GM21723 (cell line): ENCODE data around the gene PLIN3.
"Not testable (repeated sequence)": the region's sequence is repeated elsewhere in the genome, so short reads cannot be mapped to it uniquely, and the experiment has no call there.

Source experiments
- ATAC-seq: cut with Tn5 transposase; IDR thresholded peaks from one replicate; pipeline ENCODE4 v1.9.1; 2021; ENCODE audit warnings: mild to moderate bottlenecking, moderate library complexity; ENCODE audit not compliant: unreplicated experiment

The PLIN3 gene

DNA sequence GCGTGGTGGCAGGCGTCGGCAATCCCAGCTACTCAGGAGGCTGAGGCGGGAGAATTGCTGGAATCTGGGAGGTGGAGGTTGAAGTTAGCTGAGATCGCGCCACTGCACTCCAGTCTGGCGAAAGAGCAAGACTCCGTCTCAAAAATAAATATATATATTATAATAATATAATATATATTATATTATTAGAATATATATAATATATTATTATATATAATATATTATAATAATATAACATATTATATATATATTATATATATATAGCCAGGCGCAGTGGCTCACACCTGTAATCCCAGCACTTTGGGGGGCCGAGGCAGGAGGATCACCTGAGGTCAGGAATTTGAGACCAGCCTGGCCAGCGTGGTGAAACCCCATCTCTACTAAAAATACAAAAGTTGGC is 25.5 kb upstream of the PLIN3 start:
- ATAC-seq = not testable (repeated sequence)

DNA sequence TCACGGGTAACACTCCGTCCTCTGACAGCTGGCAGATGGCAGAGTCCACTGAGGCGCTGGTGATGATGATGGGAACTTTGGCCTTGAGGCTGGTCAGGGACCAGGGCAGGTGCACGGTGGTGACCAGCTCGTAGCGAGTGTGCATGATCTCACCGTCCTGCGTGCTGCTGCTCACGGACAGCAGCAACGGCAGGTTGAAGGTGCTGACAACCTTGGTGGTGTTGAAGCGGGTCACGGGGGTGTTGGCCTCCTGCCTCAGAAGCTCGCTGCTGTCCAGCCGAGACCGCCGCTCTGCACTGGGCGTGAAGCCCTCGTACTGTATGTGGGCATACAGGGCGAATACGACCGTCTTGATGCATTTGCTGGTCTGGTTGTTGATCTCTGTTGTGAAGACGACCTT is 23.6 kb upstream of the PLIN3 start:
- ATAC-seq = no peak

DNA sequence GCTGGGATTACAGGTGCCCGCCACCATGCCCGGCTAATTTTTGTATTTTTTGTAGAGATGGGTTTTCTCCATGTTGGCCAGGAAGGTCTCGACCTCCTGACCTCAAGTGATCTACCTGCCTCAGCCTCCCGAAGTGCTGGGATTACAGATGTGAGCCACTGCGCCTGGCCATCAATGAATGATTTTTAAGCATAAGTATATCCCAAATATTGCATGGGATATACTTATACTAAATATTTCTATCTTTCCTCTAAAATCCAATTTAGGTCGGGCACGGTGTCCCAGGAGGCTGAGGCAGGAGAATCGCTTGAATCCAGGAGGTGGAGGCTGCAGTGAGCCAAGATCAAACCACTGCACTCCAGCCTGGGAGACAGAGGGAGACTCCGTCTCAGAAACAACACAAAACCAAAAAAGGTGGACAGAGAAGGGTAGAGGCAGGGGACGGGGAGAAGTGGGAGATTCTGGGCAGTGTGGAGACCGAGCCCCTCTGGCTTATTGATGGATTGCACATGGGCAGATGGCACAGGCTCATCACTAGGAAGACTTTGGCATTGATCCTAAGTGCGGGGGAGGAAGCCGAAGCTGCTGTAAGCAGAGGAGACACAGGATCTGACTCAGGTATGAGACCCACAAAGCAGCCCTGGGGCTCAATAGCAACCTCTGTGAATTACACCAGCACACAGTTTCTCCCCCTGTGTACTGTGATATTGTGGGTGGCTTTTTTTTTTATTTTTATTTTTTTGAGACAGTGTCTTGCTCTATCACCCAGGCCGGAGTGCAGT is 21.8 kb upstream of the PLIN3 start:
- ATAC-seq = no peak

DNA sequence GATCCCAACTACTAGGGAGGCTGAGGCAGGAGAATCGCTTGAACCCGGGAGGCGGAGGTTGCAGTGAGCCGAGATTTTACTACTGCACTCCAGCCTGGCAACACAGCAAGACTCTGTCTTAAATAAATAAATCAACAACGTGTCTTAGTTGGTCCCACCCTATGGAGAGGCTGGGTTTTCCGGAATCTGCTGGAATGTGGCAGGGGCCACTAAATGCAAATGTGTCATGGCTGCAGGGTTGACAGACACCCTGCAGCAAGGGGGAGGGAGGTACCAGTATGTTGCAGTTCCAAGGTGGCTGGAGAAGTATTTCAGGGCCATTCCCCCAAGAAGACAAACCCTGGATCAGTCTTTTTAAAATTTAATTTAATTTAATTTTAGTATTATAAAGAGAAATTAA is 20.3 kb upstream of the PLIN3 start:
- not testable (repeated sequence) for ATAC-seq

DNA sequence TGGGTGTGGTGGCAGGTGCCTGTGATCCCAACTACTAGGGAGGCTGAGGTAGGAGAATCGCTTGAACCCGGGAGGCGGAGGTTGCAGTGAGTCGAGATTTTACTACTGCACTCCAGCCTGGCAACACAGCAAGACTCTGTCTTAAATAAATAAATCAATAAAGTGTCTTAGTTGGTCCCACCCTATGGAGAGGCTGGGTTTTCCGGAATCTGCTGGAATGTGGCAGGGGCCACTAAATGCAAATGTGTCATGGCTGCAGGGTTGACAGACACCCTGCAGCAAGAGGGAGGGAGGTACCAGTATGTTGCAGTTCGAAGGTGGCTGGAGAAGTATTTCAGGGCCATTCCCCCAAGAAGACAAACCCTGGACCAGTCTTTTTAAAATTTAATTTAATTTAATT is 17.5 kb upstream of the PLIN3 start:
- ATAC-seq = not testable (repeated sequence)

DNA sequence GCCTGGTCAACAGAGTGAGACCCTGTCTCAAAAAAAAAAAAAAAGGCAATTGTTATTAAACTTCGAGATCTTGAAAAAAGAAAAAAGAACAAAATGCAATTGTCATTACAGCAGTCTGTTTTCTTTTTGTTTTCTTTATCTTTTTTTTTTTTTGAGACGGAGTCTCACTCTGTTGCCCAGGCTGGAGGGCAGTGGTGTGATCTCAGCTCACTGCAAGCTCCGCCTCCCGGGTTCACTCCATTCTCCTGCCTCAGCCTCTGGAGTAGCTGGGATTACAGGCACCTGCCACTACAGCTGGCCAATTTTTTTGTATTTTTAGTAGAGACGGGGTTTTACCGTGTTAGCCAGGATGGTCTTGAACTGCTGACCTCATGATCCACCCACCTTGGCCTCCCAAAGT is 15.4 kb upstream of the PLIN3 start:
- ATAC-seq = not testable (repeated sequence)

DNA sequence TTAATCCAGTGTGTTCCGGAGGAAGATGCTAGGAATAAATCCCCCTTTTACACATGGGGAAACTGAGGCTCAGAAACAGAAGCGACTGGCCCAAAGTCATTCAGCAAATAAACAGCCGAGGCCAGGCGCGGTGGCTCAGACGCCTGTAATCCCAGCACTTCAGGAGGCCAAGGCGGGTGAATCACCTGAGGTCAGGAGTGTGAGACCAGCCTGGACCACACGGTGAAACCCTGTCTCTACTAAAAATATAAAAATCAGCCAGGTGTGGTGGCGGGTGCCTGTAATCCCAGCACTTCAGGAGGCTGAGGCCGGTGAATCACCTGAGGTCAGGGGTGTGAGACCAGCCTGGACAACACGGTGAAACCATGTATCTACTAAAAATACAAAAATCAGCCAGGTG is 11.6 kb upstream of the PLIN3 start:
- ATAC-seq = no peak

DNA sequence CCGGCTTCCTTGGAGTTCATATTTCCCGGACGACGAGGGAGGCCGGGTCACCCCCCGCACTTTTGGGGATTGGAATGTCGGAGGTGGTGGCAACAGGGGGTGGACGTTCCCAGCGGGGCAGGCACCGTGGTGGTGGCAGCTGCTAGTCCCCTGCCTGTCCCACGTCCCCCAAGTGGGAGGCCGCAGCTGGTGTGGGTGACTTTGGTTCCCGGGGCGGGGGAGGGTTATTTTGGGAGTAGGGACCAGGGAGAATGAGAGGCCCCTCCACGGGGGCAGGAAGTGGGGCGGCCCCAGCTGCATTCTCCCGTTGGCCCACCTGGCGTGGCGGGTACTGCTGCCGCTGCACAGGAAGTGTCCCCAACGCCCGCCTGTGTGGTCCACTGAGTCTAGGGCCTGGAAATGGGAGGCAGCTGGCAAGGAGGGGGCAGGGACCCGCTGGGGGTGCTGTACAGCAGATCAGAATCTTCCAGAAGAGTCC is 11.1 kb upstream of the PLIN3 start:
- no peak for ATAC-seq

DNA sequence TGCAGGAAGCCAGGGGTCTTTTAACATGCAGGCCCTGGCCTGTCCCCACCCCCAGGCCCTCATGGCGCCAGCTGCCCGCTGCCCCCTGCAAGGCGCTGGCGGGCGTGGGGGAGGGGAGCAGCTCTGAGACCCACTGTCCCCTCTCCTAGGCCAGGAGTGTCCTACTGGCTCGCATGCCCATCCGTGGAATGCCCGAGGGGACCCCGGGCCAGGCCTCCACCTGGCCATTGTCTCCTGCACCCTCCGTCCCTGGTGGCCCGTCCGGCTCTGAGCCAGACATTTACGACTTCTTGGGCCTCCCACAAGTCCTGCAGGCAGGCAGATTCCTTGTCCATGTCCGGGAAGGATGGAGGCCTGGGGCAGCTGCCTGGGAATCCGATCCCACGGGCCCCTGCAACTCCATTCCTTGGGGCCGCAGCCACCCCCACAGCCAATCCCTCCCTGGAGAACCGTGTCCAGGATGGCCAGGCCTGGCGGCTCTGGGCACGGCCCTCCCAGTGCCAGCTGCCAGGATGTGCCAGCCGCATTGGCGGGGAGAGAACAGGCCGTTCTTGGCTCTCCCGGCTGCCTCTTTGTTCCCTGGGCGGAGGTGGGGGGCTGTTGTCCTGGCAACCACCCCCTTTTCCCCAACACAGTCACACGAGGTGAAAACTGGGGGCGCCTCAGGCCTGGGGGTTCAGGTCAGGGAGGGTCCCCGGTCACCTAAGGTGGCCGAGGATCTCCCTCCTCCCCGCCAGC is 10.5 kb upstream of the PLIN3 start:
- no peak for ATAC-seq

DNA sequence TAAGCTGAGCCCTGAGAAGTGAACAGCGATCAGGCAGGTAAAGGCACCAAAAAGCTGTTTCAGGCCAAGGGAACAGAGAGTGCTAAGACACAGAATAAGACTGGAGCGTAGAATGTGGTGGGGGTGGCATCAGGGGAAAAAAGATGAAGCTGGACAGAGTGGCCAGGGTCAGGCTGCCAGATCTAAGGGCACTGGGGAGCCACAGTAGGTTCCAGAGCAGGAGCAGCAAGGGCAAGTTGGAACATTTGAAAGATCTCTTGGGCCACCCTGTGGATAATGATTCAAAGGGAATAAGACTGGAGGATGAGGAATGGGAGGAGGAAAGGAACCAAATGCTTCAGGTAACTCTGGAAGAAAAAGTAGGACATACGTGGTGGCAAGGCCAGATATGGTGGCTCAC is 6.5 kb upstream of the PLIN3 start:
- no peak for ATAC-seq

DNA sequence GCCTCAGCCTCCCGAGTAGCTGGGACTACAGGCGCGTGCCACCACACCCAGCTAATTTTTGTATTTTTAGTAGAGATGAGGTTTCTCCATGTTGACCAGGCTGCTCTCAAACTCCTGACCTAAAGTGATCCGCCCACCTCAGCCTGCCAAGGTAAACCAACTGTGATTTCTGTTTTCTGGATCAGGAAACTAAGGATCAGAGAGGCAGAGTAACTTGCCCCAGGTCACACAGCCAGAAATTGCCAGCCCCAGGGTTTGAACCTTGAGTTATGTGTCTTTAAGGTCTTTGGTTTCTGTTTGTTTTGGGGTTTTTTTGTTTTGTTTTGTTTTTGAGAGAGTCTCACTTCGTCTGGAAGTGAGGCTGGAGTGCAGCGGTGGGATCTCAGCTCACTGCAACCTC is 4.2 kb upstream of the PLIN3 start:
- no peak for ATAC-seq

DNA sequence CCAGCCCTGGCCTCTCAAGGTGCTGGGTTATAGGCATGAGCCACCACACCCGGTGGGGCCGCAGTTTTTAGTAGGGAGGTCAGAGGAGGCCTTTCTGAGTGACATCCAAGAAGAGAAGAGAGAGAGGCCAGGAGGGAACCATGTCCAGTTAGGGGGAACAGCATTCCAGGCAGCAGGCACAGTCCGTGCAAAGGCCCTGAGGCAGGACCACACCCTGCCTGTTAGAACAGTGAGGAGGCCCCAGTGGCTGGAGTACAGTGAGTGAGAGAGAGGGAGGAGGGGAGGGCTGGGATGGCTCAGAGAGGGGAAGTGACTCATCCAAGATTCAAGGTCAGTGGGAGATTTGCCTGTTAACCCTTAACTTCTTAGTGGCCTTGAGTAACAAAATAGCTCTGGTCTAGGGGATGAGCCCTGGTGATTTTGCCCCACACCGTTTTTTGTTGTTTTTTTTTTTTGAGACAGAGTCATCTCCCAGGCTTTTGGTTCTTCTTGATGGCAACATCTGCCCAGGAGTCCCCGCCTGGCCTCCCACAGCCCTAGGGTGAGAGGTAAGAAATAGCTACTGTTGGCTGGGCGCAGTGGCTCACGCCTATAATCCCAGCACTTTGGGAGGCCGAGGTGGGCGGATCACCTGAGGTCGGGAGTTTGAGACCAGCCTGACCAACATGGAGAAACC is 2.7 kb upstream of the PLIN3 start:
- no peak for ATAC-seq

DNA sequence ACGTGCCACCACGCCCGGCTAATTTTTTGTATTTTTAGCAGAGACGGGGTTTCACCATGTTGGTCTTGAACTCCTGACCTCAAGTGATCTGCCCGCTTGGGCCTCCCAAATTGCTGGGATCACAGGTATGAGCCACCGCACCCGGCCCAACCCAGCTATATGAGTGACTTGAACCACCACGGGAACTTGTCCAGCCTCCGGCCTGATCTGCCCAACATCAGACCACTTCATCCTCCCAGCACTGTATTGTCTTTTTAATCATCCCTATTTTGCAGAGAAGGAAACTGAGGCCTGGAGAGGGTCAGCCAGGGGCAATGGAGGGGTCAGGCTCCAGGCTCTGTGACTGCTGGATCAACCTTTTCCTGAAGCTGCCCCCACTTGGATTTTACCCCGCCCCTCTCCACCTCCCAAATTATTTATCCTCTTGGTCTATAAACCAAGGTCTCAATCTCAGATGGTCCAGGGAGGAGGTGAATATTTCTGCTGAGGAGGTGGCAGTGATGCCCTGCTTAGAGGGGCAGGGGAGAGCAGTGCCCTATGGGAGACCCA is 893 bp upstream of the PLIN3 start:
- ATAC-seq = no peak

DNA sequence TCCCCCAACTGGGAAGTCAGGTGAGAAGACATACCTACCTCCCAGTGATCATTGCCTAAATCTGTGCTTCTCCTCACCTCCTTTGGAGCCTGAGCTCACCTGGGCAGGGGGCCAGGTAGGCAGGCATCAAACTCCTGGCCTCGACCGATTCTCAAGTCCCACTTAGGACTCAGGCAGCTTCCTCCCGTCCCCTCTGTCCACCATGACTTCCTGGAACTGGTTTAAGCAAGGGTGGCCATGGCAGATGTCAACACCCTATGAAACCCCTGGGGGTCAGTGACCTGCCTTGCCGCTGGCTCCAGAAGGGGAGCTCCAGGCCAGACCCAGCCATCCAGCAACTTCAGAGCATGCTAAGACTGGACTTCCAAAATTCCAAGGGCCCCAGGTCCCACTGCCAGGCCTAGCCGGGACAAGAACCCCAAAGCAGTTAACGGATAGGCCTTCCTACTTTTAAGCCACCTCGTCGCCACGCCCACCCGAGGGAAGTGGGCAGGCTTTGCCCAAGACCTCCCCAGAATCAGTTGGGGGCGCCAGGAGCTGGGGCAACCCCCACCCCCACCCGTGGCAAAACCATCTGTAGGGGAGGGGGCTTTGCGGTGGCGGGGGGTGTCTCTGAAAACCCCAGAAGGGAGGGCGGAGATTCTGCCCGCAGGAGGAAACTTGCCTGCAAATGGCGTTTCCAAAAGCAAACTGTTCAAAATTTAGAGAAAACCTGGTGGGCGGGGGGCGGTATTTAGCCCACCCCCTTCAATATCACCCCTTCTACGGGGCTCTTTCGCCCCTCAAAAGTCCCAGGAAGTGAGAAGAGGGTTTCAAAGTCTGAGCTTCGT is 657 bp downstream of the PLIN3 start:
- no peak for ATAC-seq

DNA sequence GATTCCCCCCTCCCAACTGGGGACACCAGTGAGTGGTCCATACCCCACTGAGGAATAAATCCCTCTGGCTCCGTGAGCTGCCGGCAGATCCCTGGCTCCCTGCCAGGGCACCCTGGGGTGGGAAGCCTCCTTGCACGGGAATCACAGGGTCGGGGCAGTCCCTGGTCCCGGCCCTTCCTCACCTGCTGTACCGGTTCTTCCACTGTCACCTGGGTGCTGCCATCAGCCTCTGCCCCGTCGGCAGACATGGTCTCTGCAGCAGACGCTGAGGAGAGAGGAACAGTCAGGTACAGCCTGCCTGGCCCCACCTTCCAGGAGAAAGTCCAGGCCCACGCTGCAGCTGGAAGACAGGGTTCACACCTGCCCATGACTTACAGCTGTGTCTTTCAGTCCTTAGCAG is 6.3 kb downstream of the PLIN3 start:
- no peak for ATAC-seq

DNA sequence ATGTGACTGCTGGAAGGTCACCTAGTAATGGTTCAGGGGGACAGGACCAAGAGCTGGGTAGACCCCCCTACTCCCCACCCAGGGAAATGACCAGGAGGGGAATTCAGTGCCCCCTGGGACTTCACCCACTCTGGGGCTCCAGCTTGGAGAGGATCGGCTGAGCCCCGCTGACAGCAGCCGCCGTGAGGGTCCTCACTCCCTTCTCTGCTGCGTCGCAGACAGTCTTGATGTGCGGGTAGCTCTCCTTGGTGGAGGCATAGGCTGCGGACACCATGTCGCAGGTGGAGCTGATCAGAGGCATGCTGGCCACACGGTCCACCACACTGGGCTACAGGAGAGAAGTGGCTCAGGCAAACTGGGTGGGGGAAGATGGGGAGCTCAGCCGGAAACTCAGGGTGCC is 7.8 kb downstream of the PLIN3 start:
- no peak for ATAC-seq

DNA sequence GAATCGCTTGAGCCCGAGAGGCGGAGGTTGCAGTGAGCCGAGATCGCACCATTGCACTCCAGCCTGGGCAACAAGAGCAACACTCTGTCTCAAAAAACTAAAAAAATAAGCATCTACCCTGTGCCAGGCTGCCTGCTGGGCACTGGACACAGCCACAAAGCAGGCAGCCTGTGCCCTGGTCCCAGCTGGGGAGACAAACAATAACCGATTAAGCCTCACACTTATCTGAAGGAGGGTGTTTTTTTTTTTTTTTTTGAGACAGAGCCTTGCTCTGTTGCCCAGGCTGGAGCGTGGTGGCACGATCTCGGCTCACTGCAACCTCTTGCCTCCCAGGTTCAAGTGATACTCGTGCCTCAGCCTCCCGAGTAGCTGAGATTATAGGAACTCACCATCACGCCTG is 11.0 kb downstream of the PLIN3 start:
- ATAC-seq = not testable (repeated sequence)

DNA sequence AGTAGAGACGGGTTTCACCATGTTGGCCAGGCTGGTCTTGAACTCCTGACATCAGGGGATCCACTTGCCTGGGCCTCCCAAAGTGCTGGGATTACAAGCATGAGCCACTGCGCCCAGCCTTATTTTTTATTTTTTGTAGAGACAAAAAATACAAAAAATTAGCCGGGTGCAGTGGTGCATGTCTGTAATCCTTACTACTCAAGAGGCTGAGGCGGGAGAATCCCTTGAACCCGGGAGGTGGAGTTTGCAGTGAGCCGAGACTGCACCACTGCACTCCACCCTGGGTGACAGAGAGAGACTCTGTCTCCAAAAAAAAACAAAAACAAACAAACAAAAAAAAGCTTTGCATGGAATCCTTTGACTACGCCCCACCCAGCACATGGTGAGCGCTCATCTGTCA is 14.0 kb downstream of the PLIN3 start:
- not testable (repeated sequence) for ATAC-seq

DNA sequence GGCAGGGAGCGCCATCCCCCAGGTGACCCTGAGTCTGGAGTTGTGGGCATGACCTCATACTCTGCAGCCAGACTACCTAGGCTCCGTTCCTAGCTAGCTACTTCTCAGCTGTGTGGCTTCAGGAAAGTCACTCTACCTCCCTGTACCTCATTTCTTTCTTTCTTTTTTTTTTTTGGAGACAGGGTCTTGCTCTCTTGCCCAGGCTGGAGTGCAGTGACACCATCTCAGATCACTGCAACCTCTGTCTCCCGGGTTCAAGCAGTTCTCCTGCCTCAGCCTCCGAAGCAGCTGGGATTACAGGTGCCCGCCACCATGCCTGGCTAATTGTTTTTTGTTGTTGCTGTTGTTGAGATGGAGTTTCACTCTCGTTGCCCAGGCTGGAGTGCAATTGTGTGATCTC is 15.0 kb downstream of the PLIN3 start:
- no peak for ATAC-seq

DNA sequence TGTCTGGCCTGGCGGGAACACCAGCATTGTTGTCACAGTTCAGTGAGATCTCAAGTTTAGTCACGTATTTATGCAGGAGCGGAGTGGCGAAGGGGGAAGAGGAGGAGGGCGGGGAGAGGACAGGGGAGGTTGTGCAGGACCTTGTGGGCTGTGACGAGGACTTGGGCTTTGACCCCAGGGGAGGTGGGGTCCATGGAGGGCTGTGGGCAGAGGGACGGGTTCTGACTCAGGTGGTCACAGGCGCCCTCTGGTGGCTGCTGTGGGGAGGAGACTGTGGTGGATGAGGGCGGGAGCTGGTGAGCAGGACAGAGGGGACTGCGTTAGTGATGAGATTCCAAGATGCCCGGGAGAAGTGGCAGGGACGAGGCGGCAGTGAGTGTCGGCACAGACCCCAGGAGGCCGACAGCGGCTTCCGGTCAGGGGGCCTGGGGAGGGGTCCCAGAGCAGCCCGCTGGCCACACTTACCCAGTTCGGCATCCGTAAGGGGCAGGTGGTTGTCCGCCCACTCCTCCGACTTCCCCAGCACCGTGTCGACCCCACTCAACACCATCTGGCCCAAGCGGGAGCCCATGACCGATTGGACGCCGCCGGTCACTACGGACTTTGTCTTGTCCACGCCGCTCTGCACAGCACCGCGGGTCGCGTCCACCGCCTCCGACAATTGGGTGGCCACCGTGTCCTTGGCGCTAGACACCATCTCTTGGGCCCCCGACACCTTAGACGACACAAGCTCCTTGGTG is 15.7 kb downstream of the PLIN3 start:
- no peak for ATAC-seq
